Adrenal gland (tissue), 5 donors: ENCODE data around the gene AKAP10.

Experiments
- CTCF ChIP-seq, 6 experiments: fragments of 450-650 bp in 4 of 6; fragments of 200-600 bp in 2 of 6; sonication (generic) in 1 of 6; IDR thresholded peaks; 1 replicate in 5 of 6; 2 replicates in 1 of 6; pipeline versions ENCODE4 v1.5.1 to v1.8.0; 2016 to 2021; ENCODE audit warnings: antibody characterized with exemption in 6 of 6, mild to moderate bottlenecking in 2 of 6, moderate library complexity in 1 of 6
- POLR2A ChIP-seq, 2 donors: fragments of 450-650 bp; IDR thresholded peaks; one replicate each; pipeline ENCODE4 v1.6.1; 2017; ENCODE audit warnings: antibody characterized with exemption in 2 of 2, mild to moderate bottlenecking in 2 of 2, moderate library complexity in 1 of 2
- donor health status: DM: no; HTN: no; CAD: no.

- TF ChIP-seq CTCF (IDR thresholded peaks at IDR 0.05) = no peak
- no peak for TF ChIP-seq POLR2A (IDR thresholded peaks at IDR 0.05)
Observed at GRCh38 chr17:19905502-19905901, 72.1 kb downstream of the AKAP10 start.
